Measurements from ENCODE around the gene CCSER1.

The CCSER1 gene

DNA sequence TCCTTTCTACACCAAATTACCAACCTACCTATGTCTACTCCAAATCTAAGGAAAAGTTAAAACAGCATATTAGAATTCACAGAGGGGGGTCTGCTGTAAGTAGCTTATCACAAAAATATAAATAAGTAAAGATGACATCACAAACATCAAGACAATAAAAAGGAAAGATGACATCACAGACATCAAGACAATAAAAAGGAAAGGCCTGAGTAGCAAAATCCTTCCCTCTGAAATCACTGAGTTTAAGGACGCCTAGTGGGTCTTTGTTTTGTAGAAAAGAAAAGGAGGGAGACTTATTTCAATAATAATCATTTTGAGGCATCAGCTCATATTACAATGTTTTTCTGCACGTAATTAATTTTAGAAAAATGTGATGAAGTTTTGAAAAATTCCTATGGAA lies 1469.5 kb downstream of the CCSER1 start:
- no peaks in the 10 kb centered on the region for H3K27me3 ChIP-seq (ENCODE audit: low read length)

DNA sequence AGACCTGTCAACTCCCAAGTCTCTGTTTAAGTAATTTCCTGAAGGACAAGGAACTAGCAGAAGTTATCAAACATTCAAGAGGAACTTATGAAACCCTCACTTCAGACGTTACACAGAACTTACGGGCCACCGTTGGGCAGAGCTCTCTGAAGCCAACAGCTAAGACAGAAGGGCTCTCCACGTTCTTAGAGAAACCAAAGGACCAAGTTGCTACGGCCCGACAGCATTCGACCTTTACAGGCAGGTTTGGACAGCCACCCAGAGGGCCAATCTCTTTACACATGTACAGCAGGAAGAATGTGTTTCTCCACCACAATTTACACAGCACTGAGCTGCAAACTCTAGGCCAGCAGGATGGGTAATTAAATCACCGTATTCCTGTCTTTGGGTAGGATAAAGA lies 1471.5 kb downstream of the CCSER1 start:
- H3K27me3 ChIP-seq (ENCODE audit: low read length), result no peaks in the 10 kb centered on the region
- TF ChIP-seq EZH2phosphoT487 (conservative IDR thresholded peaks at IDR 0.05; ENCODE audit: low read length), result no peak
- TF ChIP-seq, protein P1, sequence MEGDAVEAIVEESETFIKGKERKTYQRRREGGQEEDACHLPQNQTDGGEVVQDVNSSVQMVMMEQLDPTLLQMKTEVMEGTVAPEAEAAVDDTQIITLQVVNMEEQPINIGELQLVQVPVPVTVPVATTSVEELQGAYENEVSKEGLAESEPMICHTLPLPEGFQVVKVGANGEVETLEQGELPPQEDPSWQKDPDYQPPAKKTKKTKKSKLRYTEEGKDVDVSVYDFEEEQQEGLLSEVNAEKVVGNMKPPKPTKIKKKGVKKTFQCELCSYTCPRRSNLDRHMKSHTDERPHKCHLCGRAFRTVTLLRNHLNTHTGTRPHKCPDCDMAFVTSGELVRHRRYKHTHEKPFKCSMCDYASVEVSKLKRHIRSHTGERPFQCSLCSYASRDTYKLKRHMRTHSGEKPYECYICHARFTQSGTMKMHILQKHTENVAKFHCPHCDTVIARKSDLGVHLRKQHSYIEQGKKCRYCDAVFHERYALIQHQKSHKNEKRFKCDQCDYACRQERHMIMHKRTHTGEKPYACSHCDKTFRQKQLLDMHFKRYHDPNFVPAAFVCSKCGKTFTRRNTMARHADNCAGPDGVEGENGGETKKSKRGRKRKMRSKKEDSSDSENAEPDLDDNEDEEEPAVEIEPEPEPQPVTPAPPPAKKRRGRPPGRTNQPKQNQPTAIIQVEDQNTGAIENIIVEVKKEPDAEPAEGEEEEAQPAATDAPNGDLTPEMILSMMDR (IDR thresholded peaks at IDR 0.05; ENCODE audit: insufficient read depth, low read length, poor library complexity, severe bottlenecking), result no peak
- no peaks in the 10 kb centered on the region for H3K9me3 ChIP-seq (ENCODE audit: insufficient read depth, low read length)
- H3K4me3 ChIP-seq (ENCODE audit: insufficient read depth, low read length, poor library complexity, severe bottlenecking), result no peak overlapping the region
- H3K4me2 ChIP-seq (ENCODE audit: low read depth, low read length, poor library complexity, severe bottlenecking), result no peak overlapping the region
- no peaks in the 10 kb centered on the region for H3K79me2 ChIP-seq (ENCODE audit: insufficient read depth, low read length)
- H3F3A ChIP-seq (ENCODE audit: insufficient read depth), result no peaks in the 10 kb centered on the region
- no peaks in the 10 kb centered on the region for H4K20me1 ChIP-seq (ENCODE audit: low read depth, low read length)
- H3K36me3 ChIP-seq (ENCODE audit: low read length), result no peaks in the 10 kb centered on the region
- no peaks in the 10 kb centered on the region for H3K9me2 ChIP-seq (replicated peaks; ENCODE audit: insufficient read depth, low read length)
- H3K9ac ChIP-seq (ENCODE audit: low read length), result no peak overlapping the region
- no peak overlapping the region for H3K27ac ChIP-seq (ENCODE audit: low read depth, low read length)
- no peak overlapping the region for H2AFZ ChIP-seq (ENCODE audit: low read depth, low read length, severe bottlenecking)

More for the DNA sequence above, 1469.5 kb downstream of the CCSER1 start:
- Histone ChIP-seq H3K9me2 (replicated peaks; ENCODE audit: insufficient read depth, low read length) (no peaks in the 10 kb centered on the region), H3K27ac (ENCODE audit: low read depth, low read length) (no peak overlapping the region), H3K4me2 (ENCODE audit: low read depth, low read length, poor library complexity, severe bottlenecking) (no peak overlapping the region), H3K9me3 (ENCODE audit: insufficient read depth, low read length) (no peaks in the 10 kb centered on the region), H3F3A (ENCODE audit: insufficient read depth) (no peaks in the 10 kb centered on the region), H3K4me3 (ENCODE audit: insufficient read depth, low read length, poor library complexity, severe bottlenecking) (no peak overlapping the region), H3K36me3 (ENCODE audit: low read length) (no peaks in the 10 kb centered on the region), H2AFZ (ENCODE audit: low read depth, low read length, severe bottlenecking) (no peak overlapping the region), H3K9ac (ENCODE audit: low read length) (no peak overlapping the region), H4K20me1 (ENCODE audit: low read depth, low read length) (no peaks in the 10 kb centered on the region), H3K79me2 (ENCODE audit: insufficient read depth, low read length) (no peaks in the 10 kb centered on the region)
- TF ChIP-seq, protein P1 (IDR thresholded peaks at IDR 0.05; ENCODE audit: insufficient read depth, low read length, poor library complexity, severe bottlenecking), result no peak
- TF ChIP-seq EZH2phosphoT487 (conservative IDR thresholded peaks at IDR 0.05; ENCODE audit: low read length), result no peak

DNA sequence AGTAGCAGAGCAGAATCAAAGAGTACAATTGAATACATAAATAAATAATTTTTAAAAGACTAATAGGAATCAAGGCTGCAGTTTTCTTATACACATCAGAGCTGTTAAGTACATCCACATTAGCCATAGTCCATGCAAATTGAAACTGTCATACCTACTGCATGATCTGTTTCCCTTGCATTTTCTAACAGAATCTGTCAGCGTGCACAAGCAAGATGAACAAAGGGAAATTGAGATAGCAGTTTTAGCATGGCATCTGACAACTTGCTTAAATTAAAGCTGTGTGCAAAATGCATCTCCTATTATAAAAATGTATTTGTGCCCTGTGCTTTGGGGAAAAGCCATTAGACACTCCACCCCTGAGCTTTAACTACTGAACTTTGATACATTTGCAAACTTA lies 1473.1 kb downstream of the CCSER1 start:
- Histone ChIP-seq H3K27me3 (ENCODE audit: low read length) (no peaks in the 10 kb centered on the region), H3K9ac (ENCODE audit: low read length) (no peak overlapping the region), H2AFZ (ENCODE audit: low read depth, low read length, severe bottlenecking) (no peak overlapping the region), H3K36me3 (ENCODE audit: low read length) (no peaks in the 10 kb centered on the region), H3K4me3 (ENCODE audit: insufficient read depth, low read length, poor library complexity, severe bottlenecking) (no peak overlapping the region), H4K20me1 (ENCODE audit: low read depth, low read length) (no peaks in the 10 kb centered on the region), H3K4me2 (ENCODE audit: low read depth, low read length, poor library complexity, severe bottlenecking) (no peak overlapping the region), H3K27ac (ENCODE audit: low read depth, low read length) (no peak overlapping the region), H3K9me2 (replicated peaks; ENCODE audit: insufficient read depth, low read length) (no peaks in the 10 kb centered on the region), H3K9me3 (ENCODE audit: insufficient read depth, low read length) (no peaks in the 10 kb centered on the region), H3K79me2 (ENCODE audit: insufficient read depth, low read length) (no peaks in the 10 kb centered on the region), H3F3A (ENCODE audit: insufficient read depth) (no peaks in the 10 kb centered on the region)
- no peak for TF ChIP-seq EZH2phosphoT487 (conservative IDR thresholded peaks at IDR 0.05; ENCODE audit: low read length)
- TF ChIP-seq, protein P1 (IDR thresholded peaks at IDR 0.05; ENCODE audit: insufficient read depth, low read length, poor library complexity, severe bottlenecking), result no peak

Data from SU-DHL-6 (cell line).